HG03039 (cell line): ENCODE measurements around the gene FOXF2.

Experiments
- ATAC-seq: cut with Tn5 transposase; IDR thresholded peaks from one replicate; pipeline ENCODE4 v1.9.1; 2021; ENCODE audit warnings: mild to moderate bottlenecking, moderate library complexity; ENCODE audit not compliant: unreplicated experiment

The FOXF2 gene

GRCh38 chr6:1378065-1379016, 11.0 kb upstream of the FOXF2 start:
- ATAC-seq = no peak

GRCh38 chr6:1379017-1379787, 10.2 kb upstream of the FOXF2 start:
- no peak for ATAC-seq

- no peak for ATAC-seq
Measured at GRCh38 chr6:1379788-1380147, 9.6 kb upstream of the FOXF2 start.

- ATAC-seq = no peak
Measured at GRCh38 chr6:1380625-1381427, 8.6 kb upstream of the FOXF2 start.

GRCh38 chr6:1381481-1382330, 7.7 kb upstream of the FOXF2 start:
- no peak for ATAC-seq

GRCh38 chr6:1382331-1382882, 7.0 kb upstream of the FOXF2 start:
- ATAC-seq = no peak

- no peak for ATAC-seq
Measured at GRCh38 chr6:1382883-1383728, 6.3 kb upstream of the FOXF2 start.

GRCh38 chr6:1383729-1384548, 5.4 kb upstream of the FOXF2 start:
- ATAC-seq = no peak

- ATAC-seq = no peak
Measured at GRCh38 chr6:1384549-1385128, 4.7 kb upstream of the FOXF2 start.

- ATAC-seq = no peak
Measured at GRCh38 chr6:1385129-1386037, 4.0 kb upstream of the FOXF2 start.

GRCh38 chr6:1386038-1386709, 3.2 kb upstream of the FOXF2 start:
- ATAC-seq = no peak

GRCh38 chr6:1387538-1387875, 1.9 kb upstream of the FOXF2 start:
- no peak for ATAC-seq

GRCh38 chr6:1387876-1388629, 1.3 kb upstream of the FOXF2 start:
- ATAC-seq = no peak

- ATAC-seq = no peak
Measured at GRCh38 chr6:1388630-1389368, 577 bp upstream of the FOXF2 start.
